NCI-H510A treated with DMSO at 0.1 percent for 48 hours (cell line): ENCODE data around the gene LST1.
A peak's percentile ranks its signal among the peaks of the same experiment; 100 is the strongest.
"Not testable (repeated sequence)": the region's sequence is repeated elsewhere in the genome, so short reads cannot be mapped to it uniquely, and the experiment has no call there.

Experiments
- DNase-seq: peaks from one replicate; lab custom pipeline; 2025; lab: John Stamatoyannopoulos, UW

Gene LST1

DNA sequence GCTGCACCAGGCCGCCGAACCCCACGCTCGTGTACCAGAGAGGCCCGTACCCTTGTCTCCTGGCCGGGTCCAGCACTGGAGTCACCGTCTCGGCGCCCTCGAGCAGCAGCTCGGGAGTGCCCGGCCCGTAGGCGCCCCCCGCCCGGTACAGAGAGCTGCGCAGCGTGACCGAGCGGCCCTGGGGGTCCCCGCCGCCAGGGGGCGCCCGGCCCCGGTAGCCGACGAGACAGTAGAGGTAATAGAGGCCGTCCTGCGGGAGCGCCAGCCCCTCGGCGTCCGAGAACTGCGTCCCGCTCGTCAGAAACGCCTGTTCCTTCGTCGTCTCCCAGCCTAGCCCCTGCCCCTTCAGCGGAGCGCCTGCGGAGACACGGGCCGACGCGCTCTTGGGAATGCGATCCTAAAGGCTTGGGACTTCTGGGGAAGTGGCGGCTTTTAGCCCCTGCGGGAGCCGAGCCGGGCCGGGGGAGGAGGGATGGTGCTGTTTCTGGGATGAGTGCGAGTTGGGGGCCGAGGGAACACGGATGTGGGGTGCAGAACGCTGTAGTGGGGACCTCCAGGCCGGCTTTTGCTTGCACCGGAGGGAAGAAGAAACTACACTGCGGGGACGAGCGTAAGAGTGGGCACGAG, 5.2 kb upstream of the LST1 start:
- DNase-seq = peak; percentile 54

DNA sequence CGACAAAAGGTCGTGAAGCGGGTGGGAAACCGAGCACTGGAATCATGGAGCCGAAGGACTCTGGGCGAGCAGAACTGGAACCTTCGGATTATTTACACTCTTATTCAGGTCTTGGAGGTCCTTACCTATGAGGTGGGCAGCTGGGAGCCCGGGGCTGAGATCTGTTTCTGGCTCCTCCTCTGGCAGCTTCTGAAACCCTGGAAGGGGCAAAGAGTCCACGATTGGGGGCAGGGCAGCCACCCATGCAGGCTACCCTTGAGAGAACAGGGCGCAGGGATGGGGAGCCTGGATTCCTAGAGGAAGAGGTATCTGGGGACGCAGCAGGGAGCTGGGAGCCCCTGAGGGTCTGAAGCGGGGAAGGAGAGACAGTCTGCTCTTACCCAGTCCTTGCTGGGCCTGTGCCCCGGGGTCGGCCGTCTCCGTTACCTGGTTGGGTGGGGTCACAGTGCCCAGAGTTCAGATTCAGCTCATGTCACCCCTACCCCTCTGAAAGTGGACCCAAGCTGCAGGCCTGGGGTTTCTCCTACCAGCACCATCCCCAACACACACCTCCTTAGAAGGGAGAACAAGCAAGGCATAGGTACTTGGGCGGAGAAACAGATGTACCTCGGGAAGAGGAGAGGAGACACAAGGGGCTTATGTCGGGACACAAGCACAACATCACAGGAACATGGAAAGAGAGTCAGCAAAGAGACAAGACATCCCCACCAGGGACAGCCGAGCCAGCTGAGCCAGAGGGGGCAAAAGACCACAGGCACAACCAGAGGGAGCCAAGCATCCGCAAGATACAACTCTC, 4.4 kb upstream of the LST1 start:
- no peak for DNase-seq

GRCh38 chr6:31582230-31582643, 3.8 kb upstream of the LST1 start, which contains the start of gene LTB:
TSS of gene LTB (minus strand) at chr6:31582424. CDS start at chr6:31582417, 7 bp downstream.
- DNase-seq = no peak

- DNase-seq = no peak
Observed at GRCh38 chr6:31585491-31585890, 586 bp upstream of the LST1 start.

GRCh38 chr6:31586599-31587281, 663 bp downstream of the LST1 start:
- DNase-seq = no peak

DNA sequence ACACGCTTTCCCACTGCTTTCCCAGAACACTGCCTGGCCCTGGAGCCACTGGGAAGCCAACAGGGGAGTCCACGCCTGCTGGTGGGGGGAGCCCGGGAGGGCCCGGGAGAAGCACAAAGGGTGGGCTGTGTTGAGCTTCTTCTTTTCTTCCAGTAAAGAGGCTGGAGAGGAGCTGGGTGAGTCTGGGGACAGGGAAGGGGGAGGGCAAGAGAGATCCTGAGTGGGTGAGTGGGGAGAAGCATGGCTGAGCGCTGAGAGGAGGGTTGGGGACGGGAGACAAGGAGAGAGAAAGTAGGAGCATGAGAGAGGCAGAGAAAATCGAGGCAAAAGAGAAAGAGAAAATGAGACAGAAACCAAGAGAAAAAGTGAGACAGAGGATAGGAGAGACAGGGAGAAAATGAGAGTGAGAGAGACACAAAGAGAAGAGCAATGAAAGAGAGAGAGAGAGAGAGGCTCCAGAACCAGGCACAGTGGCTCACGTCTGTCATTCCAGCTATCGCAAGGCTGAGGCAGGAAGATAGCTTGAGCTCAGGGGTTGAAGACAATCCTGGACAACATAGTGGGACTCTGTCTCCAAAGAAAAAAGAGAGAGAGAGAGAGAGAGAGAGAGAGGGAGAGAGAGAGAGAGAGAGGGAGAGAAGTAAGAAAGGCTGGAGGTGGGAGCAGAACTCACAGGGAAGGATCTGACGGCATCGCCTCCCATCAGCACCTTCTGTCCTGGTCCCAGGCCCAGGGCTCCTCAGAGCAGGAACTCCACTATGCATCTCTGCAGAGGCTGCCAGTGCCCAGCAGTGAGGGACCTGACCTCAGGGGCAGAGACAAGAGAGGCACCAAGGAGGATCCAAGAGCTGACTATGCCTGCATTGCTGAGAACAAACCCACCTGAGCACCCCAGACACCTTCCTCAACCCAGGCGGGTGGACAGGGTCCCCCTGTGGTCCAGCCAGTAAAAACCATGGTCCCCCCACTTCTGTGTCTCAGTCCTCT, 2.0 kb downstream of the LST1 start:
- DNase-seq = no peak

DNA sequence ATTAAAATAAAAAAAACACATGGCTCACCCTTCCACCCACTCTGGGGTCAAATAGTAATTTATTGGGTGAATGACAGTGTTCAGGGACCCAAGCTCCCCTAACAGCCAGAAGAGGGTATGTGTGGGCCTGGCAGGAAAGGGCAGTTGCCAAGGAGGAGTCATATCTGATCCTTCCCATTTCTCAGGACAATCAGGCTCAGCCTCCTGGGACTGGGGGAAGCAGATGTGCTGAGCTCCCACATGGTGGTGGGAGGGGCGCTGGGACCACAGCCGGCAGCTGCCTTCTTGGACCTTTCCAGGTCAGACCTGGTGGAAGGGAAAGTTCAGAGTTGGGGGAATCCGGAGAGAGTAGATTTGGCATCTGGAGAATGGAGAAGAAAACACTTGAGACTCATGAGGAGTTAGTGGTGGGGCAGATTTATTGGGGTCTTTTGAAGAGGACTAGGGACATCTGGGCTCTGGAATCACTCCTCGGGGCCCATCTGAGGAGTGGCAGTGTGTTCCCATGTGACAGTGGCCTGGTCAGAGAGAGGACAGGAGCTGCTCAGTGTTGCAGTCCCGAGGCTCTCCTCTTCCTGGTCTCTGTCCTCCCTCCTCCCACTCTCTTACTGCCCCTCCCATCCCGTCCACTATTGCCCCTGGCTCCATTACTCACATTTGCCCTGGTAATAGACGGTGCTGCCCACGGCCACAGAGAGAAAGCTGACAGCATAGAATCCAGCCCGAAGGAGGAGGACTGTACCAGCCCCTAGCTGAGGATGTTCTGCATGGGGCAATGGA, 3.0 kb downstream of the LST1 start:
- no peak for DNase-seq

GRCh38 chr6:31590691-31591090, 4.6 kb downstream of the LST1 start:
- DNase-seq = not testable (repeated sequence)

DNA sequence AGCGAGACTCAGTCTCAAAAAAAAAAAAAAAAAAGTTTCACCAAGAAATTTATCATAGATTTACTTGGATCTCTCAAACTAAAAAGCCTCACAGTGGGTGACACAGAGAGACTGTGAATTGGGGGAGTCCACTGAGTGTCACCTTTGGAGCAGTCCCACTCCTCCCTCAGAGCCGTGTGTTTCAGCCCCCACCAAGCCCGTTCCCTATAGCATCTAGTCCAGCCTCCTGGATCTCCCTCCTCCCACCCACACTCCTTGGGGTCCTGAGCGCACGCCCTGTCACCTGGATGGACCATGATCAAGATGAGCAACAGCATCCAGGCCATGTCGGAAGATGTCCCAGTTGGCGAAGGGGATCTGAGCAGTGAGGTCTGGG, 6.3 kb downstream of the LST1 start:
- no peak for DNase-seq

DNA sequence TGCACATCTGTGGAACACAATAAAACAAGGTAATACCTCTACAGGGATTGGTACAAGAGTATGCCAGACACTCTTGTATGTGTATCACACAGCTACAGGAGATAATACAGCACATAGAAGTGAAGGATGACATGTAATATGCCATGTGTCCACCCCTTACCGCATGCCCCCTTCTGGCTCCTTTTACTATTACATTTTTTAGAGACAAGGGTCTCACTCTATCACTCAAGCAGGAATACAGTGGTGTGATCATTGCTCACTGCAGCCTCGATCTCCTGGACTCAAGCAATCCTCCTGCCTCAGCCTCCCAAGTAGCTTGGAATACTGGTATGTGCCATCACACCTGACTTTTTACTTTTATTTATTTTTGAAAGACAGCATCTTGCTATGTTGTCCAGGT, 10.9 kb downstream of the LST1 start:
- DNase-seq = peak; percentile 45

- no peak for DNase-seq
Observed at GRCh38 chr6:31607317-31607716, 21.2 kb downstream of the LST1 start.

DNA sequence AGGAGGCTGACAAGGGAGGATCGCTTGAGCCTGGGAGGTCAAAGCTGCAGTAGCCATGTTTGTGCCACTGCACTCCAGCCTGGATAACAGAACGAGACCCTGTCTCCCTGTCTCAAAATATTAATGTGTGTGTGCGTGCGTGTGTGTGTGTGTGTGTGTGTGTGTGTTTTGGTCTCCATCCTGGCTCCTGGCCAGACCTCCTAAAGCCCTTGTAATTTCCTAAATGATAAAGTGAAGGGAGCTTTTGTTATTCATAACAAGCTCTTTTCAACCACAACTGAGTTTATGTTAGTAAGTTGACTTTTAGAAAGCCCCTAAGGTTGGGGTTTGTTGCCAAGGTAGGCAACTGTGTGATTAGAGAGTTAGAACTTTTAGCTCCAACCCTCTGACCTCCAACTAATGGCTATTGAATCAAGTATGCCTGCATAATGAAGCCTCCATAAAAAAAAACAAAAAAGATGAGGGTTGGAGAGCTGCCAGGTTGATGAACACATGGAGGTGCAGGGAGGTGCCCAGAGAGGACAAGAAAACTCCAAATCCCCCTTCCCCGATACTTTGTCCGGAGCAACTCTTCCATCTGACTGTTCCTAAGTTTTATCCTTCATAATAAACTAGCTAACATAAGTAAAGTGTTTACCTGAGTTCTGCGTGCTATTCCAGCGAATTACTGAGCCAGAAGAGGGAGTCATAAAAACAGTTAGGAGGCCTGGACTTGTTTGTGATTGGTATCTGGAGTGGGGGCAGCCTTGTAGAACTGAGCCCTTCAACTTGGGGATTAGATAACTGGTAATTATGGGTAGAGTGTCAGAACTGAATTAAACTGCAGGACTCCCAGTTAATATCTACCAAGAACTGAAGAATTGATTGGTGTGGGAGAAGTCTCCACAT, 23.7 kb downstream of the LST1 start:
- peak; percentile 25 for DNase-seq

GRCh38 chr6:31610968-31611367, 24.9 kb downstream of the LST1 start:
- DNase-seq = no peak

GRCh38 chr6:31614075-31614619, 28.1 kb downstream of the LST1 start:
- DNase-seq = no peak

GRCh38 chr6:31614684-31615578, 28.9 kb downstream of the LST1 start, which contains the start of gene AIF1:
TSS of gene AIF1 (plus strand) at chr6:31615234. CDS start at chr6:31615330, 96 bp downstream.
- DNase-seq = no peak

DNA sequence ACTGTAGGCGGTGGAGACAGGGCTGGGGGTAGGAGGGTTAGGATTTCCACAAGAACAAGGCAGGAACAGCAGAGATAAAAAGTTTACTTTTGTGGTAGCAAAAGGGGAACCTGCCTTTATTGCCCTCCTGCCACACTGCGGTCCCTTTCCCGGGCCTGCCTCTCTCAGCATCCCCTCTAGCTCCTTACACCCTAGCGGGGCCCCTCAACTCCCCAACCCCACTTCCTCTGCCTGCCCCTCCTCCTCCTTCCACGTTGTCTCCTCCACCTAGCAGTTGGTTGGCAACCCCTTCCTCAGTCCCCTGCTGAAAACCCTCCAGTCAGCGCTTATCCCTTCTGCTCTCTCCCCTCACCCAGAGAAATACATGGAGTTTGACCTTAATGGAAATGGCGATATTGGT, 29.7 kb downstream of the LST1 start:
- no peak for DNase-seq

GRCh38 chr6:31617010-31617409, 30.9 kb downstream of the LST1 start:
- DNase-seq = no peak

DNA sequence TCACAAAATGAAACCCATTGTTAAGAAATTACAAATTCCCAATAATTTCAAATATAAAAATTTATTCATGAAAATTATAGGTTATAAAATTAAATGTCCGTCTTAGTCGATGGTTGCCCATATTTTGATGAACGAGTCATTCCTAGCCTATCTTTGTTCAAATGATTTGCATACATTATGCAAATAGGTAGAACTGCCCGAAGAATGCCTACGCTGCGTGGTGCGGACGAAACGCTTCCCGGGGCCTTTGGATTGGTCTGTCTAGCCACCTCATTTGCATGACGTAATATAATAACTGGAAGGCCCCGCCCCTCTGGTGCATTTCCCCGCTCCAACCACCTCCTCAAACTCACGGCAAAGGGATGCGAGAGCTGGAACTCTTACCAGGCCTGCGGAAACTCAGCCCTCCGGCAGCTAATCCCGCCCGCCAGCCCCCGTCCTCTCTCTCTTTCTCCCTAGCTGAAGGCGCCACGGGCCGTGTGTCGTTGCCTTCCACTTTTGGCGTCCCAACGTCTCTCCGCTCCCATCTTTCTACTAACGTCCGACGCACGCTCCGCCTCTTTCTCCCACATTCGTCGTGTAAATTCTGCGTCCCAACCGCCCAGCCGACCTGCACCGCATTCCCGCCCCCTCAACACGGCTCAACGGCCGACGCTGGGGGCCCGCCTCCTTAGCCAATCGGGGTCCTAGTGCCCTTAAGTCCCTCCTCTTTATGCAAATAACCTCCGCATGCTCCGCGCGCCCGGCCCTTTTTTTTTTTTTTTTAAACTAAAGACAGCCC, 33.9 kb downstream of the LST1 start:
- DNase-seq = peak; percentile 99
